Choroid plexus epithelial cell (primary cell): ENCODE data around the gene LRRC15.

Source experiments
- DNase-seq: peaks from one replicate; pipeline ENCODE4 v3.0.0-alpha.2; 2010; ENCODE audit warnings: low read depth
- H3K4me3 ChIP-seq: 2 replicates; pipeline ENCODE4 v1.5.1; 2011; ENCODE audit warnings: low read depth, mild to moderate bottlenecking, control low read depth, low read length, moderate library complexity
- CTCF ChIP-seq: conservative IDR thresholded peaks from 2 replicates; pipeline ENCODE4 v1.5.1; 2011; ENCODE audit warnings: low read depth, mild to moderate bottlenecking, control low read depth, inconsistent platforms, low read length, moderate library complexity

The LRRC15 gene

GRCh38 chr3:194352667-194353246 is 16.8 kb downstream of the LRRC15 start:
- no peak for TF ChIP-seq CTCF
- no peak for DNase-seq
- H3K4me3 ChIP-seq, result no peak overlapping the region

GRCh38 chr3:194351952-194352536 is 17.5 kb downstream of the LRRC15 start:
- no peak for DNase-seq
- no peak for TF ChIP-seq CTCF
- no peak overlapping the region for H3K4me3 ChIP-seq

- no peak for DNase-seq
- no peak for TF ChIP-seq CTCF
- no peak within 1 kb of the TSS for H3K4me3 ChIP-seq
Measured at GRCh38 chr3:194351080-194351672, 18.4 kb downstream of the LRRC15 start, which contains the start of gene CPN2. TSS of gene CPN2 (minus strand) at chr3:194351328. CDS start at chr3:194342702, 8,626 bp downstream.

- no peak for DNase-seq
- no peak for TF ChIP-seq CTCF
- H3K4me3 ChIP-seq, result no peak overlapping the region
Measured at GRCh38 chr3:194350726-194351071, 18.8 kb downstream of the LRRC15 start.

GRCh38 chr3:194348354-194348753 is 21.2 kb downstream of the LRRC15 start:
- DNase-seq, result no peak
- TF ChIP-seq CTCF, result no peak
- H3K4me3 ChIP-seq, result no peak overlapping the region

GRCh38 chr3:194346621-194347020 is 22.9 kb downstream of the LRRC15 start:
- DNase-seq, result peak; percentile 74
- no peak overlapping the region for H3K4me3 ChIP-seq
- no peak for TF ChIP-seq CTCF

GRCh38 chr3:194346035-194346434 is 23.5 kb downstream of the LRRC15 start:
- H3K4me3 ChIP-seq, result no peak overlapping the region
- TF ChIP-seq CTCF, result no peak
- no peak for DNase-seq
